Measurements from ENCODE around the gene ARHGAP25. TPM values are rescaled to one million over a fixed set of nuclear protein-coding genes. Genes with fewer than 3 reads are reported as not detected.
A peak's percentile ranks its signal among the peaks of the same experiment; 100 is the strongest.

ARHGAP25 gene
- polyA plus RNA-seq, 3 donors: 20.8 to 56.8 (median 36.3) TPM

GRCh38 chr2:68744366-68744912, 9.8 kb downstream of the ARHGAP25 start:
- Mint-ChIP-seq H3K27me3 (ENCODE audit: low read depth in 3 of 3) (peaks cover 0 to 3% (median 2%) of the 10 kb centered on the region in 3 donors), H3K4me1 (peaks cover 97% of the 10 kb centered on the region), H3K9me3 (peaks cover 0 to 4% (median 0%) of the 10 kb centered on the region in 7 donors), H3K27ac (peak overlapping the region; percentile 85 to 100 (median 98)), H3K36me3 (peaks cover 53 to 60% of the 10 kb centered on the region in 2 donors), H3K4me3 (peak overlapping the region in 1 of 2 donors; percentile 18)
- intact Hi-C loops (cut with micrococcal nuclease): loop anchor here (5.0 to 10.0 kb wide), 4 partner anchors 37 to 280 kb away; partner anchors contain the start of genes APLF (in 1 of the 2) and FBXO48 (in 1 of the 2)
- H3K36me3 ChIP-seq (replicated peaks in 1 of 2; ENCODE audit: control insufficient read depth in 1 of 2, insufficient read depth in 2 of 2, low read length in 2 of 2): peaks cover 7 to 18% of the 10 kb centered on the region in 2 donors
- whole genome bisulfite sequencing (ENCODE audit: insufficient coverage): 27% methylated on average over 2 of the region's 4 CpGs
- H3K79me2 ChIP-seq (ENCODE audit: insufficient read depth, low read length): peaks cover 96% of the 10 kb centered on the region
- H3K9me3 ChIP-seq (replicated peaks in 1 of 2; ENCODE audit: control insufficient read depth in 1 of 2, insufficient read depth in 1 of 2, low read length in 2 of 2): no peaks in the 10 kb centered on the region
- H3K27ac ChIP-seq (ENCODE audit: low read depth in 1 of 2, low read length in 2 of 2): peak overlapping the region in 1 of 2 donors; percentile 96
- H3K27me3 ChIP-seq (ENCODE audit: control insufficient read depth in 2 of 2, insufficient read depth in 2 of 2, low read length in 2 of 2): no peaks in the 10 kb centered on the region
- H4K20me1 ChIP-seq (ENCODE audit: insufficient read depth, low read length): peaks cover 55% of the 10 kb centered on the region
- no peak overlapping the region for H3K4me2 ChIP-seq (replicated peaks; ENCODE audit: extremely low read depth, low read length, poor library complexity, severe bottlenecking)
- H3K9ac ChIP-seq (ENCODE audit: insufficient read depth, low read length, poor library complexity, severe bottlenecking): no peak overlapping the region
- no peak overlapping the region for H2AFZ ChIP-seq (ENCODE audit: insufficient read depth, low read depth, low read length, poor library complexity, severe bottlenecking)
- peak; percentile 16 for TF ChIP-seq CTCF (IDR thresholded peaks at IDR 0.05)
- H3K4me3 ChIP-seq (replicated peaks in 1 of 3; ENCODE audit: low read depth in 2 of 3, low read length in 3 of 3): no peak overlapping the region
- peak in 1 of 3 donors; percentile 7 for DNase-seq
- H3K4me1 ChIP-seq (ENCODE audit: control insufficient read depth in 1 of 2, insufficient read depth in 2 of 2, low read length in 2 of 2): peaks cover 98 to 100% of the 10 kb centered on the region in 2 donors

- Histone ChIP-seq H3K36me3 (replicated peaks in 1 of 2; ENCODE audit: control insufficient read depth in 1 of 2, insufficient read depth in 2 of 2, low read length in 2 of 2) (peaks cover 7 to 16% of the 10 kb centered on the region in 2 donors), H4K20me1 (ENCODE audit: insufficient read depth, low read length) (peaks cover 58% of the 10 kb centered on the region), H2AFZ (ENCODE audit: insufficient read depth, low read depth, low read length, poor library complexity, severe bottlenecking) (no peak overlapping the region), H3K4me3 (replicated peaks in 1 of 3; ENCODE audit: low read depth in 2 of 3, low read length in 3 of 3) (no peak overlapping the region), H3K27me3 (ENCODE audit: control insufficient read depth in 2 of 2, insufficient read depth in 2 of 2, low read length in 2 of 2) (no peaks in the 10 kb centered on the region), H3K4me1 (ENCODE audit: control insufficient read depth in 1 of 2, insufficient read depth in 2 of 2, low read length in 2 of 2) (peaks cover 94 to 96% of the 10 kb centered on the region in 2 donors), H3K27ac (ENCODE audit: low read depth in 1 of 2, low read length in 2 of 2) (peak overlapping the region; percentile 18 to 96), H3K9me3 (replicated peaks in 1 of 2; ENCODE audit: control insufficient read depth in 1 of 2, insufficient read depth in 1 of 2, low read length in 2 of 2) (no peaks in the 10 kb centered on the region), H3K79me2 (ENCODE audit: insufficient read depth, low read length) (peaks cover 96% of the 10 kb centered on the region), H3K9ac (ENCODE audit: insufficient read depth, low read length, poor library complexity, severe bottlenecking) (no peak overlapping the region), H3K4me2 (replicated peaks; ENCODE audit: extremely low read depth, low read length, poor library complexity, severe bottlenecking) (no peak overlapping the region)
- WGBS (ENCODE audit: insufficient coverage): 33% methylated on average over 2 of the region's 2 CpGs
- Mint-ChIP-seq H3K27ac (peak overlapping the region; percentile 77 to 100 (median 90)), H3K9me3 (peaks cover 0 to 4% (median 0%) of the 10 kb centered on the region in 7 donors), H3K4me3 (no peak overlapping the region), H3K4me1 (peaks cover 93% of the 10 kb centered on the region), H3K27me3 (ENCODE audit: low read depth in 3 of 3) (peaks cover 0 to 3% (median 2%) of the 10 kb centered on the region in 3 donors), H3K36me3 (peaks cover 52 to 60% of the 10 kb centered on the region in 2 donors)
- no peak for TF ChIP-seq CTCF (IDR thresholded peaks at IDR 0.05)
- DNase-seq: peak in 1 of 3 donors; percentile 47
- intact Hi-C loops (cut with micrococcal nuclease): loop anchor here (5.0 to 10.0 kb wide), 3 partner anchors 92 to 280 kb away; partner anchors contain the start of genes APLF (in 1 of the 2) and FBXO48 (in 1 of the 2)
These were observed 10.4 kb downstream of the ARHGAP25 start for GRCh38 chr2:68745006-68745405.

All from CD14-positive monocyte (primary cell).